CD8-positive, alpha-beta memory T cell (primary cell): ENCODE data around the gene PLD4. TPM values are rescaled to one million over a fixed set of nuclear protein-coding genes. Genes with fewer than 3 reads are reported as not detected.
"Not testable (repeated sequence)": the region's sequence is repeated elsewhere in the genome, so short reads cannot be mapped to it uniquely, and the experiment has no call there.

Source experiments
- CTCF ChIA-PET: fragments of 350-600 bp; sonication (Branson Sonifier 250); formaldehyde crosslinking; loops from one replicate; lab custom pipeline; 2021; ENCODE audit warnings: antibody characterized with exemption; lab: Charles Lee
- POLR2A ChIA-PET: fragments of 350-600 bp; sonication (Branson Sonifier 250); formaldehyde crosslinking; loops from one replicate; lab custom pipeline; 2021; ENCODE audit warnings: antibody characterized with exemption; lab: Charles Lee
- DNase-seq, 5 donors: peaks; one replicate each; pipeline versions ENCODE4 v3.0.0 to v3.0.0-alpha.2; 2020 to 2022; ENCODE audit warnings: mixed read lengths in 1 of 5
- H3K27ac ChIP-seq: one replicate; pipeline ENCODE4 v1.7.0; 2013; ENCODE audit warnings: low read depth, mild to moderate bottlenecking, low read length, moderate library complexity
- H3K27me3 ChIP-seq: 2 replicates; pipeline ENCODE4 v1.7.0; 2013; ENCODE audit warnings: low read length, mild to moderate bottlenecking; ENCODE audit not compliant: insufficient read depth, poor library complexity, severe bottlenecking
- H3K36me3 ChIP-seq: 2 replicates; pipeline ENCODE4 v1.7.0; 2013; ENCODE audit warnings: mild to moderate bottlenecking, low read length, moderate library complexity; ENCODE audit not compliant: insufficient read depth
- H3K4me1 ChIP-seq: 2 replicates; pipeline ENCODE4 v1.7.0; 2013; ENCODE audit warnings: mild to moderate bottlenecking, low read length, moderate library complexity; ENCODE audit not compliant: insufficient read depth
- H3K4me3 ChIP-seq: 2 replicates; pipeline ENCODE4 v1.7.0; 2013; ENCODE audit warnings: mild to moderate bottlenecking, low read length
- H3K9me3 ChIP-seq: 2 replicates; pipeline ENCODE4 v1.7.0; 2013; ENCODE audit warnings: mild to moderate bottlenecking, low read length
- H3K27ac Mint-ChIP-seq, 8 donors: one replicate each; pipeline ENCODE4 v1.8.0; 2020 to 2021; ENCODE audit warnings: mixed read lengths in 8 of 8, mild to moderate bottlenecking in 6 of 8, inconsistent platforms in 3 of 8, moderate library complexity in 3 of 8
- H3K27me3 Mint-ChIP-seq, 2 donors: one replicate each; pipeline ENCODE4 v1.8.0; 2020 to 2021; ENCODE audit warnings: mixed read lengths in 2 of 2, mild to moderate bottlenecking in 1 of 2, moderate library complexity in 1 of 2
- H3K36me3 Mint-ChIP-seq, 3 donors: one replicate each; pipeline ENCODE4 v1.8.0; 2020 to 2021; ENCODE audit warnings: mixed read lengths in 3 of 3, inconsistent platforms in 1 of 3, mild to moderate bottlenecking in 1 of 3
- H3K4me1 Mint-ChIP-seq, 3 donors: one replicate each; pipeline ENCODE4 v1.8.0; 2020 to 2021; ENCODE audit warnings: mixed read lengths in 3 of 3, inconsistent platforms in 1 of 3, mild to moderate bottlenecking in 1 of 3
- H3K4me3 Mint-ChIP-seq, 7 donors: one replicate each; pipeline ENCODE4 v1.8.0; 2020 to 2021; ENCODE audit warnings: mixed read lengths in 7 of 7, mild to moderate bottlenecking in 6 of 7, moderate library complexity in 4 of 7, inconsistent platforms in 2 of 7
- H3K9me3 Mint-ChIP-seq, 5 donors: one replicate each; pipeline ENCODE4 v1.8.0; 2020 to 2022; ENCODE audit warnings: mixed read lengths in 5 of 5, mild to moderate bottlenecking in 3 of 5, moderate library complexity in 2 of 5, inconsistent platforms in 1 of 5
- polyA plus RNA-seq: library from polyadenylated mRNA; unstranded; fragments of 300-500 nt; fragmentation: Illumina TruSeq; gene quantifications from one replicate; pipeline ENCODE4 v1.2.3, GENCODE V29; 2021
- total RNA-seq, 2 experiments: library from RNA; stranded (reverse); gene quantifications; one replicate each; pipeline ENCODE4 v1.2.3, GENCODE V29; 2021

The PLD4 gene
- total and polyA plus RNA-seq, 3 experiments from 2014 or later = 0.04 TPM; not detected in 2

GRCh38 chr14:104903990-104904389 is 20.7 kb upstream of the PLD4 start:
- Histone ChIP-seq H3K4me1 (no peaks in the 10 kb centered on the region), H3K4me3 (no peak overlapping the region), H3K36me3 (no peaks in the 10 kb centered on the region), H3K27ac (no peak overlapping the region), H3K9me3 (no peaks in the 10 kb centered on the region), H3K27me3 (peaks cover 3% of the 10 kb centered on the region)
- Mint-ChIP-seq H3K36me3 (no peaks in the 10 kb centered on the region), H3K9me3 (no peaks in the 10 kb centered on the region), H3K27ac (no peak overlapping the region), H3K4me1 (peaks cover 0 to 3% (median 2%) of the 10 kb centered on the region in 3 donors), H3K4me3 (no peak overlapping the region), H3K27me3 (peaks cover 19 to 32% of the 10 kb centered on the region in 2 donors)
- POLR2A ChIA-PET = no interaction called here
- no peak for DNase-seq
- CTCF ChIA-PET = no interaction called here

GRCh38 chr14:104904650-104905578 is 19.8 kb upstream of the PLD4 start:
- DNase-seq, H3K27me3 ChIP-seq, H3K36me3 Mint-ChIP-seq, H3K36me3 ChIP-seq, H3K9me3 ChIP-seq, H3K27ac Mint-ChIP-seq, H3K9me3 Mint-ChIP-seq, H3K4me3 ChIP-seq, H3K4me3 Mint-ChIP-seq, H3K27ac ChIP-seq, H3K4me1 ChIP-seq, POLR2A ChIA-PET, CTCF ChIA-PET, H3K4me1 Mint-ChIP-seq: not testable (repeated sequence)
- H3K27me3 Mint-ChIP-seq = peaks cover 24 to 37% of the 10 kb centered on the region in 2 donors

- H3K27ac ChIP-seq, POLR2A ChIA-PET, H3K27me3 ChIP-seq, H3K4me3 ChIP-seq, H3K9me3 ChIP-seq, H3K9me3 Mint-ChIP-seq, H3K4me1 ChIP-seq, CTCF ChIA-PET, H3K27ac Mint-ChIP-seq, H3K4me3 Mint-ChIP-seq, DNase-seq, H3K36me3 ChIP-seq, H3K36me3 Mint-ChIP-seq, H3K4me1 Mint-ChIP-seq: not testable (repeated sequence)
- H3K27me3 Mint-ChIP-seq = peaks cover 25 to 42% of the 10 kb centered on the region in 2 donors
Measured at GRCh38 chr14:104905579-104905933, 19.1 kb upstream of the PLD4 start.

- Histone ChIP-seq H3K4me3 (no peak overlapping the region), H3K4me1 (no peaks in the 10 kb centered on the region), H3K27ac (no peak overlapping the region), H3K9me3 (no peaks in the 10 kb centered on the region), H3K36me3 (no peaks in the 10 kb centered on the region), H3K27me3 (peaks cover 3% of the 10 kb centered on the region)
- DNase-seq = no peak
- peaks cover 0 to 9% (median 0%) of the 10 kb centered on the region in 3 donors for H3K36me3 Mint-ChIP-seq
- ChIA-PET CTCF (interaction anchor here (1.0 kb wide), 1 partner anchor 12 kb away, joined by 4 read pairs; no protein-coding TSS in a partner anchor), POLR2A (no interaction called here)
- H3K27me3 Mint-ChIP-seq = peaks cover 37 to 58% of the 10 kb centered on the region in 2 donors
- H3K27ac Mint-ChIP-seq = no peak overlapping the region
- H3K4me1 Mint-ChIP-seq = no peaks in the 10 kb centered on the region
- no peak overlapping the region for H3K4me3 Mint-ChIP-seq
- peaks cover 5 to 19% (median 16%) of the 10 kb centered on the region in 5 donors for H3K9me3 Mint-ChIP-seq
Measured at GRCh38 chr14:104908303-104908702, 16.4 kb upstream of the PLD4 start.

- CTCF ChIA-PET = no interaction called here
- Histone ChIP-seq H3K36me3 (no peaks in the 10 kb centered on the region), H3K4me3 (no peak overlapping the region), H3K4me1 (no peaks in the 10 kb centered on the region), H3K27me3 (no peaks in the 10 kb centered on the region), H3K9me3 (no peaks in the 10 kb centered on the region), H3K27ac (no peak overlapping the region)
- Mint-ChIP-seq H3K27me3 (peaks cover 37 to 57% of the 10 kb centered on the region in 2 donors), H3K27ac (no peak overlapping the region), H3K9me3 (peaks cover 5 to 20% (median 16%) of the 10 kb centered on the region in 5 donors), H3K4me1 (no peaks in the 10 kb centered on the region), H3K4me3 (no peak overlapping the region), H3K36me3 (peaks cover 0 to 9% (median 0%) of the 10 kb centered on the region in 3 donors)
- no peak for DNase-seq
- POLR2A ChIA-PET = no interaction called here
Measured at GRCh38 chr14:104912053-104912452, 12.6 kb upstream of the PLD4 start.

- H3K9me3 Mint-ChIP-seq = peaks cover 5 to 20% (median 16%) of the 10 kb centered on the region in 5 donors
- H3K27ac Mint-ChIP-seq = no peak overlapping the region
- Histone ChIP-seq H3K27me3 (no peaks in the 10 kb centered on the region), H3K4me1 (no peaks in the 10 kb centered on the region), H3K9me3 (no peaks in the 10 kb centered on the region), H3K36me3 (no peaks in the 10 kb centered on the region), H3K27ac (no peak overlapping the region), H3K4me3 (no peak overlapping the region)
- POLR2A ChIA-PET = no interaction called here
- no peak overlapping the region for H3K4me3 Mint-ChIP-seq
- no peak for DNase-seq
- H3K36me3 Mint-ChIP-seq = peaks cover 0 to 9% (median 0%) of the 10 kb centered on the region in 3 donors
- CTCF ChIA-PET = no interaction called here
- H3K4me1 Mint-ChIP-seq = no peaks in the 10 kb centered on the region
- H3K27me3 Mint-ChIP-seq = peaks cover 31 to 45% of the 10 kb centered on the region in 2 donors
Measured at GRCh38 chr14:104913435-104913834, 11.2 kb upstream of the PLD4 start.

GRCh38 chr14:104917116-104917515 is 7.6 kb upstream of the PLD4 start:
- peaks cover 12 to 28% of the 10 kb centered on the region in 2 donors for H3K27me3 Mint-ChIP-seq
- peaks cover under 1 to 5% (median 1%) of the 10 kb centered on the region in 5 donors for H3K9me3 Mint-ChIP-seq
- H3K27ac ChIP-seq = no peak overlapping the region
- no peaks in the 10 kb centered on the region for H3K4me1 Mint-ChIP-seq
- no peak overlapping the region for H3K4me3 Mint-ChIP-seq
- no peak overlapping the region for H3K4me3 ChIP-seq
- H3K27me3 ChIP-seq = no peaks in the 10 kb centered on the region
- H3K4me1 ChIP-seq = no peaks in the 10 kb centered on the region
- no peaks in the 10 kb centered on the region for H3K36me3 ChIP-seq
- H3K9me3 ChIP-seq = no peaks in the 10 kb centered on the region
- ChIA-PET POLR2A (no interaction called here), CTCF (no interaction called here)
- H3K27ac Mint-ChIP-seq = no peak overlapping the region
- DNase-seq = no peak
- H3K36me3 Mint-ChIP-seq = no peaks in the 10 kb centered on the region

- Histone ChIP-seq H3K36me3 (no peaks in the 10 kb centered on the region), H3K27ac (no peak overlapping the region), H3K27me3 (no peaks in the 10 kb centered on the region), H3K9me3 (no peaks in the 10 kb centered on the region), H3K4me1 (no peaks in the 10 kb centered on the region), H3K4me3 (no peak overlapping the region)
- Mint-ChIP-seq H3K27ac (no peak overlapping the region), H3K4me1 (no peaks in the 10 kb centered on the region), H3K36me3 (no peaks in the 10 kb centered on the region), H3K4me3 (no peak overlapping the region), H3K9me3 (peaks cover 0 to 5% (median 0%) of the 10 kb centered on the region in 5 donors), H3K27me3 (peaks cover 10 to 26% of the 10 kb centered on the region in 2 donors)
- ChIA-PET POLR2A (no interaction called here), CTCF (no interaction called here)
- no peak for DNase-seq
Measured at GRCh38 chr14:104917993-104918392, 6.7 kb upstream of the PLD4 start.
